Stimulated activated effector memory CD8-positive, alpha-beta T cell treated with anti-CD3 and anti-CD28 coated beads, Interleukin-12 subunit alpha, Interleukin-12 subunit beta, amount 100 ng/mL, for 72 hours (primary cell): Measurements from ENCODE around the gene STAC2.

ENCODE experiments used
- ATAC-seq: fragments of 150-1000 bp; cut with Tn5 transposase; 2 replicates; pipeline ENCODE4 v1.10.0; 2021
- DNase-seq, 2 donors: peaks; one replicate each; pipeline ENCODE4 v3.0.0; 2021 to 2022; ENCODE audit warnings: low spot score in 2 of 2
- H3K27ac Mint-ChIP-seq: one replicate; pipeline ENCODE4 v1.8.0; 2022; ENCODE audit warnings: mild to moderate bottlenecking, mixed read lengths
- H3K36me3 Mint-ChIP-seq: one replicate; pipeline ENCODE4 v1.8.0; 2022; ENCODE audit warnings: mild to moderate bottlenecking, mixed read lengths
- H3K4me1 Mint-ChIP-seq: one replicate; pipeline ENCODE4 v1.8.0; 2022; ENCODE audit warnings: mixed read lengths
- H3K4me3 Mint-ChIP-seq: one replicate; pipeline ENCODE4 v1.8.0; 2022; ENCODE audit warnings: mild to moderate bottlenecking, mixed read lengths
- H3K9me3 Mint-ChIP-seq: one replicate; pipeline ENCODE4 v1.8.0; 2022; ENCODE audit warnings: mixed read lengths

Gene STAC2

GRCh38 chr17:39204245-39204644, 21.5 kb downstream of the STAC2 start:
- DNase-seq (no peak), ATAC-seq (no peak)
- no peak overlapping the region for H3K4me3 Mint-ChIP-seq
- H3K4me1 Mint-ChIP-seq, result peaks cover 66% of the 10 kb centered on the region
- peak overlapping the region; percentile 63 for H3K27ac Mint-ChIP-seq
- peaks cover 77% of the 10 kb centered on the region for H3K36me3 Mint-ChIP-seq
- no peaks in the 10 kb centered on the region for H3K9me3 Mint-ChIP-seq

- peak overlapping the region; percentile 95 for H3K4me3 Mint-ChIP-seq
- H3K36me3 Mint-ChIP-seq, result peaks cover 68% of the 10 kb centered on the region
- DNase-seq (no peak), ATAC-seq (no peak)
- H3K9me3 Mint-ChIP-seq, result no peaks in the 10 kb centered on the region
- peak overlapping the region; percentile 100 for H3K27ac Mint-ChIP-seq
- peaks cover 60% of the 10 kb centered on the region for H3K4me1 Mint-ChIP-seq
Measured at GRCh38 chr17:39200957-39201510, 24.7 kb downstream of the STAC2 start.

- H3K9me3 Mint-ChIP-seq, result no peaks in the 10 kb centered on the region
- H3K4me3 Mint-ChIP-seq, result peak within 1 kb of the TSS; percentile 95
- H3K4me1 Mint-ChIP-seq, result peaks cover 67% of the 10 kb centered on the region
- peak; percentile 77 for ATAC-seq
- peak within 1 kb of the TSS; percentile 100 for H3K27ac Mint-ChIP-seq
- peak; percentile 74 to 90 for DNase-seq
- H3K36me3 Mint-ChIP-seq, result peaks cover 60% of the 10 kb centered on the region
Measured at GRCh38 chr17:39200070-39200879, 25.5 kb downstream of the STAC2 start, which contains the start of gene RPL19. TSS of gene RPL19 (plus strand) at chr17:39200283. CDS start at chr17:39200345, 62 bp downstream.

GRCh38 chr17:39199820-39200069, 26.0 kb downstream of the STAC2 start:
- H3K4me1 Mint-ChIP-seq, result peaks cover 72% of the 10 kb centered on the region
- no peaks in the 10 kb centered on the region for H3K9me3 Mint-ChIP-seq
- peak; percentile 72 for ATAC-seq
- peak overlapping the region; percentile 95 for H3K4me3 Mint-ChIP-seq
- peak overlapping the region; percentile 100 for H3K27ac Mint-ChIP-seq
- peaks cover 55% of the 10 kb centered on the region for H3K36me3 Mint-ChIP-seq
- DNase-seq, result peak; percentile 67 to 91

GRCh38 chr17:39198186-39198566, 27.6 kb downstream of the STAC2 start:
- Mint-ChIP-seq H3K4me1 (peaks cover 75% of the 10 kb centered on the region), H3K27ac (peak overlapping the region; percentile 67), H3K9me3 (no peaks in the 10 kb centered on the region), H3K36me3 (peaks cover 47% of the 10 kb centered on the region), H3K4me3 (peak overlapping the region; percentile 95)
- DNase-seq (no peak), ATAC-seq (no peak)

- Mint-ChIP-seq H3K36me3 (peaks cover 47% of the 10 kb centered on the region), H3K4me1 (peaks cover 76% of the 10 kb centered on the region), H3K27ac (peak within 1 kb of the TSS; percentile 83), H3K9me3 (no peaks in the 10 kb centered on the region), H3K4me3 (peak within 1 kb of the TSS; percentile 95)
- ATAC-seq (peak; percentile 75), DNase-seq (peak; percentile 62 to 82)
Measured at GRCh38 chr17:39197380-39198185, 28.2 kb downstream of the STAC2 start, which contains the start of gene CACNB1. TSS of gene CACNB1 (minus strand) at chr17:39197669. CDS start at chr17:39197495, 174 bp downstream.

- peak overlapping the region; percentile 83 for H3K27ac Mint-ChIP-seq
- ATAC-seq (no peak), DNase-seq (no peak)
- H3K9me3 Mint-ChIP-seq, result no peaks in the 10 kb centered on the region
- peak overlapping the region; percentile 95 for H3K4me3 Mint-ChIP-seq
- peaks cover 75% of the 10 kb centered on the region for H3K4me1 Mint-ChIP-seq
- H3K36me3 Mint-ChIP-seq, result peaks cover 47% of the 10 kb centered on the region
Measured at GRCh38 chr17:39196808-39197291, 28.9 kb downstream of the STAC2 start.

GRCh38 chr17:39196241-39196807, 29.4 kb downstream of the STAC2 start:
- no peak for DNase-seq
- Mint-ChIP-seq H3K36me3 (peaks cover 45% of the 10 kb centered on the region), H3K9me3 (no peaks in the 10 kb centered on the region), H3K4me1 (peaks cover 70% of the 10 kb centered on the region), H3K27ac (peak overlapping the region; percentile 83), H3K4me3 (peak overlapping the region; percentile 95)
- ATAC-seq, result no peak

GRCh38 chr17:39195568-39196160, 30.1 kb downstream of the STAC2 start:
- DNase-seq (no peak), ATAC-seq (no peak)
- Mint-ChIP-seq H3K36me3 (peaks cover 43% of the 10 kb centered on the region), H3K4me1 (peaks cover 64% of the 10 kb centered on the region), H3K27ac (peak overlapping the region; percentile 83), H3K4me3 (peak overlapping the region; percentile 95), H3K9me3 (no peaks in the 10 kb centered on the region)

- ATAC-seq, result no peak
- peaks cover 60% of the 10 kb centered on the region for H3K4me1 Mint-ChIP-seq
Measured at GRCh38 chr17:39194985-39195524, 30.7 kb downstream of the STAC2 start.

GRCh38 chr17:39194089-39194984, 31.4 kb downstream of the STAC2 start:
- Mint-ChIP-seq H3K27ac (peak overlapping the region; percentile 70), H3K4me1 (peaks cover 53% of the 10 kb centered on the region), H3K36me3 (peaks cover 43% of the 10 kb centered on the region), H3K4me3 (peak overlapping the region; percentile 95), H3K9me3 (no peaks in the 10 kb centered on the region)
- DNase-seq (no peak), ATAC-seq (no peak)

More at GRCh38 chr17:39194985-39195524, 30.7 kb downstream of the STAC2 start:
- Mint-ChIP-seq H3K36me3 (peaks cover 43% of the 10 kb centered on the region), H3K27ac (peak overlapping the region; percentile 83), H3K4me3 (peak overlapping the region; percentile 95), H3K9me3 (no peaks in the 10 kb centered on the region)
- DNase-seq, result no peak

- Mint-ChIP-seq H3K4me1 (peaks cover 45% of the 10 kb centered on the region), H3K9me3 (no peaks in the 10 kb centered on the region), H3K27ac (peak overlapping the region; percentile 70), H3K36me3 (peaks cover 52% of the 10 kb centered on the region), H3K4me3 (no peak overlapping the region)
- no peak for ATAC-seq
- DNase-seq, result no peak
Measured at GRCh38 chr17:39193346-39193745, 32.4 kb downstream of the STAC2 start.

GRCh38 chr17:39192901-39193300, 32.8 kb downstream of the STAC2 start:
- DNase-seq (no peak), ATAC-seq (no peak)
- peaks cover 41% of the 10 kb centered on the region for H3K4me1 Mint-ChIP-seq
- peaks cover 57% of the 10 kb centered on the region for H3K36me3 Mint-ChIP-seq
- no peaks in the 10 kb centered on the region for H3K9me3 Mint-ChIP-seq
- H3K4me3 Mint-ChIP-seq, result no peak overlapping the region
- peak overlapping the region; percentile 58 for H3K27ac Mint-ChIP-seq
